SK-N-SH (cell line): Measurements from ENCODE around the gene TRMT10A.

Experiments
- ELF1 ChIP-seq: IDR thresholded peaks from 2 replicates; pipeline ENCODE4 v1.4.0; 2012
- EP300 ChIP-seq, 2 experiments: IDR thresholded peaks; 2 replicates each; pipeline versions ENCODE4 v1.4.0 to v1.6.1; 2012; ENCODE audit warnings: borderline replicate concordance in 1 of 2, low read depth in 1 of 2, low read length in 1 of 2
- JUND ChIP-seq: IDR thresholded peaks from 2 replicates; pipeline ENCODE4 v1.4.0; 2012
- MEF2A ChIP-seq: IDR thresholded peaks from 2 replicates; pipeline ENCODE4 v1.4.0; 2012; ENCODE audit warnings: low read depth, borderline replicate concordance
- MXI1 ChIP-seq: IDR thresholded peaks from 2 replicates; pipeline ENCODE4 v1.6.1; 2012; ENCODE audit warnings: mild to moderate bottlenecking, low read depth, low read length, improper control_type of control experiment
- POLR2AphosphoS5 ChIP-seq: IDR thresholded peaks from 2 replicates; pipeline ENCODE4 v1.6.1; 2012; ENCODE audit warnings: low read depth, low read length
- TAF1 ChIP-seq: IDR thresholded peaks from 2 replicates; pipeline ENCODE4 v1.6.1; 2012; ENCODE audit warnings: low read depth, mild to moderate bottlenecking, low read length, moderate library complexity, borderline replicate concordance
- TF ChIP-seq, protein P1 (sequence below): fragments of 200-600 bp; sonication (generic); IDR thresholded peaks from 2 replicates; pipeline ENCODE4 v1.6.1; 2017; ENCODE audit warnings: antibody characterized with exemption, mild to moderate bottlenecking, moderate library complexity

DNA sequence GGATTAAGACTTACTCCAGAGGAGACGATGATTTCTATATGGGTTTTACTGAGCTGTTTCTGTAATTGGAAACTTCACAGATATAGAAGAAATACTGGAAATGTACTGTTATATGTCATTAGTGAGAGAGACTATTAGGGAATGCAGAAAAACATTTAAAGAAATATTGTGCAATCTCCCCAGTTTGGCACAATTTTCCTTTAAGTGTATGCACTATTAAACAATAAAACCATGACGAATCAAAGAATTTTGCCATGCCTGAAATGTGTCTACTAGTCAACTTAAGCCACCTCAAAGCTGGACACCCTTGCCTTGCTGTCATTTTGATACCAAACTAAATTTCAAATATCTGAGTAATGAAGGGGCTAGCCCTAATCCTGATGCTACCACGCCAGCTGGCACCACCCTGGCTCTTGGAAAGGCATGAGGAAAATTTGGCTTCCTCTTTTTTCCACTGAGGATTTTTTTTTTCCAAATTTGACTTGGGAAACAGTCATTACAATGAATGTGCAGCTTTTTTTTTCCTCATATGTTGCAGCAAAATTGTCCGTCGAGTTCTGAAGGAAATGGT lies 46.9 kb upstream of the TRMT10A start:
- TF ChIP-seq, protein P1, sequence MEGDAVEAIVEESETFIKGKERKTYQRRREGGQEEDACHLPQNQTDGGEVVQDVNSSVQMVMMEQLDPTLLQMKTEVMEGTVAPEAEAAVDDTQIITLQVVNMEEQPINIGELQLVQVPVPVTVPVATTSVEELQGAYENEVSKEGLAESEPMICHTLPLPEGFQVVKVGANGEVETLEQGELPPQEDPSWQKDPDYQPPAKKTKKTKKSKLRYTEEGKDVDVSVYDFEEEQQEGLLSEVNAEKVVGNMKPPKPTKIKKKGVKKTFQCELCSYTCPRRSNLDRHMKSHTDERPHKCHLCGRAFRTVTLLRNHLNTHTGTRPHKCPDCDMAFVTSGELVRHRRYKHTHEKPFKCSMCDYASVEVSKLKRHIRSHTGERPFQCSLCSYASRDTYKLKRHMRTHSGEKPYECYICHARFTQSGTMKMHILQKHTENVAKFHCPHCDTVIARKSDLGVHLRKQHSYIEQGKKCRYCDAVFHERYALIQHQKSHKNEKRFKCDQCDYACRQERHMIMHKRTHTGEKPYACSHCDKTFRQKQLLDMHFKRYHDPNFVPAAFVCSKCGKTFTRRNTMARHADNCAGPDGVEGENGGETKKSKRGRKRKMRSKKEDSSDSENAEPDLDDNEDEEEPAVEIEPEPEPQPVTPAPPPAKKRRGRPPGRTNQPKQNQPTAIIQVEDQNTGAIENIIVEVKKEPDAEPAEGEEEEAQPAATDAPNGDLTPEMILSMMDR: no peak
- TF ChIP-seq TAF1: no peak
- TF ChIP-seq JUND: no peak
- no peak for TF ChIP-seq ELF1
- no peak for TF ChIP-seq MEF2A
- TF ChIP-seq MXI1: no peak
- TF ChIP-seq POLR2AphosphoS5: no peak
- TF ChIP-seq EP300 (IDR thresholded peaks at IDR 0.05; ENCODE audit: borderline replicate concordance in 1 of 2, low read depth in 1 of 2, low read length in 1 of 2): no peak
